GM13976 (cell line): ENCODE results near the gene RFX3.

Experiments
- DNase-seq: peaks from one replicate; pipeline ENCODE4 v3.0.0; 2012; ENCODE audit warnings: low spot score
- in situ Hi-C: fragments of 300-500 bp; cut with MboI; formaldehyde crosslinking; loops from one replicate; pipeline ENCODE4 v1.12.0; 2022; ENCODE audit warnings: low sequenced_read_pairs, mixed read lengths, inconsistent platforms; ENCODE audit not compliant: unreplicated experiment
- TF ChIP-seq, protein P1 (sequence below): IDR thresholded peaks from 2 replicates; pipeline ENCODE4 v1.5.1; 2012; ENCODE audit warnings: borderline replicate concordance, mild to moderate bottlenecking; ENCODE audit not compliant: insufficient read depth; ENCODE audit errors: extremely low read depth, missing control alignments, control extremely low read depth

RFX3 gene

DNA sequence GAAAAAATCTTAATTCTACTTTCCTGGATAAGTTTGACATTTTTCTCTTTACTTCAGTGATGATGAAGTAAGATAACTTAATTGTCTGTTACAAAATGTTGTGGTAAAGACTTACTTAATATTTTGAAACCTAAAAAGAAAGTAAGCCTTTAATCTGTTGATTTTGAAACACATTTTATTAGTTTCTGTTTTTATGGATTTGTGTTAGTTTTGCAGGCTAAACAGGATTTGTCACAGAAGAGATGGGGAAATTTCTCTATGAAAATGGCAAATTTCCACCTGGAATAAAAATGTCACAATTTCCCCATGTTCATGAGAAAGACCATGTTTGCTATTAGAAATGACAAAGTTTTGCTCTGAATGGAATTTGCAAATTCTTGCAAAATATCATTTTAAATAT is 237.1 kb downstream of the RFX3 start:
- in situ Hi-C loops = no loop called here
- no peak for DNase-seq
- TF ChIP-seq, protein P1, sequence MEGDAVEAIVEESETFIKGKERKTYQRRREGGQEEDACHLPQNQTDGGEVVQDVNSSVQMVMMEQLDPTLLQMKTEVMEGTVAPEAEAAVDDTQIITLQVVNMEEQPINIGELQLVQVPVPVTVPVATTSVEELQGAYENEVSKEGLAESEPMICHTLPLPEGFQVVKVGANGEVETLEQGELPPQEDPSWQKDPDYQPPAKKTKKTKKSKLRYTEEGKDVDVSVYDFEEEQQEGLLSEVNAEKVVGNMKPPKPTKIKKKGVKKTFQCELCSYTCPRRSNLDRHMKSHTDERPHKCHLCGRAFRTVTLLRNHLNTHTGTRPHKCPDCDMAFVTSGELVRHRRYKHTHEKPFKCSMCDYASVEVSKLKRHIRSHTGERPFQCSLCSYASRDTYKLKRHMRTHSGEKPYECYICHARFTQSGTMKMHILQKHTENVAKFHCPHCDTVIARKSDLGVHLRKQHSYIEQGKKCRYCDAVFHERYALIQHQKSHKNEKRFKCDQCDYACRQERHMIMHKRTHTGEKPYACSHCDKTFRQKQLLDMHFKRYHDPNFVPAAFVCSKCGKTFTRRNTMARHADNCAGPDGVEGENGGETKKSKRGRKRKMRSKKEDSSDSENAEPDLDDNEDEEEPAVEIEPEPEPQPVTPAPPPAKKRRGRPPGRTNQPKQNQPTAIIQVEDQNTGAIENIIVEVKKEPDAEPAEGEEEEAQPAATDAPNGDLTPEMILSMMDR = no peak

DNA sequence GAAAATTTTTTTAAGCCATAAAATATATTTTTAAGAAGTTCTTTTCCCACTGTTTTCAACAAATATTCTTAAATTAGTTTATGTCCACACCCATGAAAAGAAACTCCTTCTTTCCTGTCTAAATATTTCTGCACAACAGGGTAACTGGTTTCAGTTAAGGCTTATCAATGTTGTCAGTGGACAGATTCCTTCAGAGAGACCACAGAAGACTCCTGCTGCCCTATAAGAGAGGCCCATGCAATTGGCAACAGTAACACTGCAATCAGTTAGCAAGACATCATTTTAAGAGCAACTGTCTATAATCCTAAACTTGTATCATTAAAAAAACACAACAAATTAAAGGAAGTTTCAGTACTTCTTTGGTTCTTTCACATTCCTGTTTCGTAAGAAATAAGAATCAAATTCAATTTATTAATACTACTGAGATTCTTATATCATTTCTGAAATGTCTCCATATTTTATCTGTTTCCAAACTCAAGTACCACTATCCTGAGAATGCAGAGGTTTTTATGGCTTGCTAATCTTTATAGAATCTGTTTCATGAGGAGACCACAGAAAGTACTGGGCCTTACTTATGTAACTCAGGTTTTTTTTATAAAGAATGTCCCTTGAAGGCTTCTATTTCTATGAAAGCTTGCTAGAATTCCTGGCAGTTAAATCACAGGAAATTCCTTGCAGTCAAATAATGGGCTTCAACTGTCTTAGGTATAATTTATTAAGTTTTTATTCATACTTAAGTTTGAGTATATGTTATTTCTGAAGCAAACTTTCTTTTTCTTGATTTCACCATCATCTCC is 240.2 kb downstream of the RFX3 start:
- no peak for DNase-seq
- TF ChIP-seq, protein P1 = no peak
- in situ Hi-C loops = no loop called here

DNA sequence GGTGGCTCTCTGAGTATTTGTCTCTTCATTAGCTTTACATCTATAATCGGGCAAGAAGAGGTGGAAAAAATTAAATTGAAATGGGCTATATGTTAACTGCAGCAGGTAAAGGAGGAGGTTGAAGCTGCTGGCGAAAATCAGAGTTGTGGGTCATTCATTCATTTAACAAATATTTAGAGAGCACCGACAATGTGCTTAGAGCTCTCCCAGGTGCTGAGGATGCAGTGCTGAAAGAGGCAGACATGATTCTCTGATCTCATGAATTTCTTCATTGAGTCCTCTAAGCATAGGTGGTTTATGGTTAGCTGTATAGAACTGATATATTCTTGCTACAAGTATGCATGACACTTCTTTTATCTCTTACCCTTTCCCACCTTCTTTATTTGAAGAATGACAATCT is 243.4 kb downstream of the RFX3 start:
- in situ Hi-C loops = no loop called here
- TF ChIP-seq, protein P1 = no peak
- no peak for DNase-seq

DNA sequence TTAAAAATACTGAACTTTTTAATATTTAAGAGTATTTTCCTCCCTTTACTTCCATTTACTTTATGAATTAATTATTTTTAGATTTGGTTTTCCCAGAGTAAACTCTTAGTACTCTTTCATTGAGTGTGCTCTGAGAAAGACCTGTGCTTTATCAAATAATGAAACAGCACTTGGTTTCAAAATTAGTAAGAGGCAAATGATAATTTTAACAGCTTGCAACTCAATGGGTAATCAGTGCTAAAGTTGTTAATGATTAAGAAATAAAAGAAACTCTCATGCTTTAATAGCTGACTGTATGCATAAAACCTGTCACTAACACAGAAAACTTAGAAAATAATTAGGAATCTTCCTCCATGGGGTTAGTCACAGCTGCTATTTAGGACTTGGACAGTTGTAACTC is 244.4 kb downstream of the RFX3 start:
- DNase-seq = no peak
- in situ Hi-C loops = no loop called here
- TF ChIP-seq, protein P1 = no peak

DNA sequence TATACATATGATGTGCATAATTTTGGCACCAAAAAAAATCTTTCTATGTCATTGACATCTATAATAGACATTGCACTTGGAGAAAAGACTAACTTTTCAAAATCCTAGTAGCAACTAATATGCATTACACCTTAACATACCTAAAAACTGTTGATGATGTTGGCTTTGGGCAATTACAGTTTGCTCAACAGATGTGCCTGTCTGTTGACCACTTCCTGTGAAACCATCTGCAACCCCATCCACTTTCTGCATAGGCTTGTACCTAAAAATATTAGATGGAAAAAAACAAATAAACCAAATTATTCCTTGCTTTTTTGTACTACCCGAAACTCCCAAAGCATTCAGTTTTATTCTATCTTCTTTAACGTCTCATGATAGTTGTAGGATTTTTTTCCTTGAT is 248.6 kb downstream of the RFX3 start:
- in situ Hi-C loops = no loop called here
- TF ChIP-seq, protein P1 = no peak
- DNase-seq = no peak

DNA sequence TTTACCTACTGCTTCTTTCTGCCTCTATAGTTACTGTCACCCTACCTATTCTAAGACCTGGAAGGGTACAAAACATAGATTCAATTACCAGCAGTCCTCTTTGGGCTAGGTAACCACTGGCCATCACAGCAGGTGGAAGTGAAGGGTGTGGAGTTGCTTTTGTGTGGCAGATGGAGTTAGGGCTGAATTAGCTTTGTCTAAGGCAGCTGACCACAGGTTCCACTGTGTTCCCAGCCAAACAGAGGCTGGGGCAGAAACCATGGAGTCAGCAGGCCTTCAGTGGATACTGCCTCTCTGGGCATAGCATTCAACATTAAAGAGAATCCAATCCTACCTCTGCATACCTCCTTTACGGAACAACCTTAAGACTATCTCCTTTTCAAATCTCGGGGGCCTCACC is 254.2 kb downstream of the RFX3 start:
- no peak for DNase-seq
- in situ Hi-C loops = no loop called here
- TF ChIP-seq, protein P1 = no peak

DNA sequence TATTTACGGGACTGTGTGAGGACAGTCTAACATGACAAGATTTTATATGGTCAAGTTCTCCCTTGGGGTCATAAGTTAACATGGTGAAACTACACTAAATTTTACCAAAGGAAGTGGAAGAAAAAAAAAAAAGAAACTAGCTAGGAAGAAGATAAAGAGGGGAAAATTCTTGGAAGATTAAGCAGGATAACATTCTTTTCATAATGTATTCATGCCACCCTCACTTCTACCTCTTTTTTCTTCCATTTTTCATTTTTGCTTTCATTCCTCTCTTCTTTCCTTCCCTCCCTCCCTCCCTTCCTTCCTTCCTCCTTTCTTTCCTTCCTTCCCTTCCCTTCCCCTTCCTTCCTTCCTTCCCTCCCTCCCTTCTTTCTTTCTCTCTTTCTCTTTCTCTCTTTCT is 254.6 kb downstream of the RFX3 start:
- TF ChIP-seq, protein P1 = no peak
- no peak for DNase-seq

More for the DNA sequence above, 254.6 kb downstream of the RFX3 start:
- in situ Hi-C loops = no loop called here
